GM19351 (cell line): ENCODE results near the gene ADGRA1.
"Not testable (repeated sequence)": the region's sequence is repeated elsewhere in the genome, so short reads cannot be mapped to it uniquely, and the experiment has no call there.

Experiments used
- ATAC-seq: cut with Tn5 transposase; IDR thresholded peaks from one replicate; pipeline ENCODE4 v1.9.1; 2021; ENCODE audit warnings: mild to moderate bottlenecking, moderate library complexity; ENCODE audit not compliant: unreplicated experiment

Gene ADGRA1

GRCh38 chr10:133141144-133141957 lies 53.6 kb downstream of the ADGRA1 start:
- no peak for ATAC-seq

- no peak for ATAC-seq
These were observed 54.2 kb downstream of the ADGRA1 start for GRCh38 chr10:133141958-133142340.

GRCh38 chr10:133142523-133143199 lies 54.9 kb downstream of the ADGRA1 start:
- no peak for ATAC-seq

GRCh38 chr10:133143200-133143533 lies 55.4 kb downstream of the ADGRA1 start:
- ATAC-seq: no peak

GRCh38 chr10:133143546-133143945 lies 55.8 kb downstream of the ADGRA1 start:
- ATAC-seq: no peak

- ATAC-seq: no peak
These were observed 57.0 kb downstream of the ADGRA1 start for GRCh38 chr10:133144771-133145170.

DNA sequence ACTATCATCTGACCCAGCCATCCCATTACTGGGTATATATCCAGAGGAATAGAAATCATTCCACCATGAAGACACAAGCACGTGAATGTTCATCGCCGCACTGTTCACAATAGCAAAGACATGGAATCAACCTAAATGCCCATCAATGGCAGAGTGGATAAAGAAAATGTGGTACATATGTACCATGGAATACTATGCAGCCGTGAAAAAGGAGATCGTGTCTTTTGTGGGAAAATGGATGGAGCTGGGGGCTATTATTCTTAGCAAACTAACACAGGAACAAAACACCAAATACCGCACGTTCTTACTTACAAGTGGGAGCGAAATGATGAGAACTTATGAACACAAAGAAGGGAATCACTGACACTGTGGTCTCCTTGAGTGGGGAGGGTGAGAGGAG lies 62.5 kb downstream of the ADGRA1 start:
- no peak for ATAC-seq

GRCh38 chr10:133150656-133151055 lies 62.9 kb downstream of the ADGRA1 start:
- no peak for ATAC-seq

DNA sequence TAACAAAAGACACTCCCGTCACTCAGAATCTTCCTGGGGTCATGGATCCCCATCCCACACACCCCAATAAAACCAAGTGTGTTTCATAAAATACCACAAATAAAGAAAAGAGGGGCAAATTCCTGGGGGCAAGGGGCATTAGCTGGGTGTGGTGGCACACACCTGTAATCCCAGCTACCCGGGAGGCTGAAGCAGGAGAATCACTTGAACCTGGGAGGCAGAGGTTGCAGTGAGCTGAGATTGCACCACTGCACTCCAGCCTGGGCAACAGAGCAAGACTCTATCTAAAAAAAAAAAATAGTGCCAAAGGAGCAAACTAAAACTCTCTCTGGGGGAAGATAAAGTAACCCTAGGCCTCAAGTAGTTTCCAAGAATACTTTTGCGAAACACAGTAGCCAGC lies 63.3 kb downstream of the ADGRA1 start:
- ATAC-seq: not testable (repeated sequence)

DNA sequence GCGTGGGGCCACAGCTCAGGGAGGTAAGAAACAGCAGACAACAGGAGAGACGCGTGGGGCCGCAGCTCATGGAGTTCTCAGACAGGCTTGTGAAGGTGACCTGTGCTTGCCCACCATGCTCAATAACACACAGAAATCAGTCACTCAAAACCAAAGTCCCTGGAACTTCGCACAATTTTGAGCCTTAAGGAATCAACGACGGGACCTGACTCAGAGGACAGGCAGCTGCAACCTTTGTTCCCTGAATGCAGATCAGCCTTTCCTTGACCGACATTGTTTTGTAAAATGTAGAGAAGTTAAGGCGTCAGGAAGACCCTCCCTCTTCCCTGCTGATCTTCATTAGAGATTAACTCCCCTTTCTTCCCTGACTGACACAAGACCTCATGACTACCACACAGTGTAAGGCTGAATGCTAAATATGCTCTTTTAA lies 63.8 kb downstream of the ADGRA1 start:
- ATAC-seq: no peak

- no peak for ATAC-seq
These were observed 66.7 kb downstream of the ADGRA1 start for GRCh38 chr10:133154411-133154810.

GRCh38 chr10:133154996-133155778 lies 67.5 kb downstream of the ADGRA1 start:
- no peak for ATAC-seq

GRCh38 chr10:133156674-133157579 lies 69.2 kb downstream of the ADGRA1 start:
- no peak for ATAC-seq

DNA sequence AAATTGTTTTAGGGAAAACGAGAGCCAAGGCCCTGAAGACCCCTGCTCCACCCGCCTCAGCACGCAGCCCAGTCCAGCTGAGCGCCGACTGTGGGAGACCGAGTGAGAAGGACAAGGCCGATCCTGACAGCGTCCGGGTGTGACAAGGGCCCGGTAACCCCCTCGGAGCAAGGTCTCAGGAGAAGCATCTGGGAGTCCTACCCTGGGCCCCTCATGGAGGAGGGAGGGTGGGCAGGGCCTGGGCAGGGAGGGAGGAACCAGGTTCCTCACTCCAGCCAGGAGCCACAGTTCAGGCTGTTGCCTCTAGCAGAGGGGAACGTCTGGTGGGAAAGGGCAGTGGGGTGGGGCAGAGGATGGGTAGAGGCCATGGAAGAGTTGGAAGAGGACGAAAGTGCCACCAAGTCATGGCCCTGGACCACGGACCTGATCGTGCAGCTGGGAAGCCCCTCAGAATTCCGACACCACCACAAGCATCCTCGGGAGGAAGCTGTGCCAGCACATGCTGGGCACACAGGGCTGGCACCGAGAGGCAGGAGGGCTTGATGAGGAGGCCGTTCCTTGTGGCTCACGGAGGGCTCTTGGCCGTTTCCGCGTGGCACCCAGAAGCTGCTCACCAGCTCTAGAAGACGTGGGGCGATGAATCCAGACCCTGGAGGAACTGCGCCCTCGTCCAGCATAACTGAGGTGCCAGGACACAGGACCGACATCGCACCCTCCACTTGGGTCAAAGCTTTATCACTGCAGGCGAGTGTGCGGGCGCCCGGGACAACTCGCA lies 70.1 kb downstream of the ADGRA1 start:
- no peak for ATAC-seq

DNA sequence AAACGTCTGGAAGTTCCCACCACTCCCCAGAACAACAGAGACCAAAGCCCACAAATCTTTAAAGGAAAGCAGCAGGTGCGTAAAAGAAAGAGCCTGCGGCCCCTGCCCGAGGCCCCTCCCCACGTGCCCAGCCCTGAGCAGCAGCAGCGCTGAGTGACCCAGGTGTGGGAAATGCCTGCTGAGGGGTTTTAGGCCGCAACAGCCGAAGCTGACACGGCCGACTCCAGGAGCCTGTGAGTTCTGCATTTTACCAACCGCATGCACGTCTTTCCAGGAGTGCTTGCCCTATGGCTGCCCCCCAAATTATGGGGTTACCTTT lies 70.7 kb downstream of the ADGRA1 start:
- no peak for ATAC-seq

GRCh38 chr10:133158756-133159610 lies 71.3 kb downstream of the ADGRA1 start:
- ATAC-seq: no peak

DNA sequence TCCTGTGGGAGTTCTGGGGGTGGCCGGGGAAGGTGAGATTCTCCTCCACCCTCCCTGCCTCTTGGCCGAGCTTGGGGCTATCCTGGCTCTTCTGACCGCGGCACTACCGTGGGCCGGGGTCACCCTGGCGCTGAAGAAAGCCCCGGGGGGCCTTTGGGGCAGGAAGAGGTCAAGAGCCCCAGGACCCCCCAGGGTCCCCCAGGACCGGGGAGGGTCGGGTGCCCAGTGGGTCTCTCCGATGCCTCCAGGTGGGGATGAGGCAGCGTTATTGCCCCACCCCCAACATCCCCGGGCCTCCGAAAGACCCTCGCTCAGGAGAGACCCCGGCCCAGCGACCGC lies 71.9 kb downstream of the ADGRA1 start:
- ATAC-seq: no peak

DNA sequence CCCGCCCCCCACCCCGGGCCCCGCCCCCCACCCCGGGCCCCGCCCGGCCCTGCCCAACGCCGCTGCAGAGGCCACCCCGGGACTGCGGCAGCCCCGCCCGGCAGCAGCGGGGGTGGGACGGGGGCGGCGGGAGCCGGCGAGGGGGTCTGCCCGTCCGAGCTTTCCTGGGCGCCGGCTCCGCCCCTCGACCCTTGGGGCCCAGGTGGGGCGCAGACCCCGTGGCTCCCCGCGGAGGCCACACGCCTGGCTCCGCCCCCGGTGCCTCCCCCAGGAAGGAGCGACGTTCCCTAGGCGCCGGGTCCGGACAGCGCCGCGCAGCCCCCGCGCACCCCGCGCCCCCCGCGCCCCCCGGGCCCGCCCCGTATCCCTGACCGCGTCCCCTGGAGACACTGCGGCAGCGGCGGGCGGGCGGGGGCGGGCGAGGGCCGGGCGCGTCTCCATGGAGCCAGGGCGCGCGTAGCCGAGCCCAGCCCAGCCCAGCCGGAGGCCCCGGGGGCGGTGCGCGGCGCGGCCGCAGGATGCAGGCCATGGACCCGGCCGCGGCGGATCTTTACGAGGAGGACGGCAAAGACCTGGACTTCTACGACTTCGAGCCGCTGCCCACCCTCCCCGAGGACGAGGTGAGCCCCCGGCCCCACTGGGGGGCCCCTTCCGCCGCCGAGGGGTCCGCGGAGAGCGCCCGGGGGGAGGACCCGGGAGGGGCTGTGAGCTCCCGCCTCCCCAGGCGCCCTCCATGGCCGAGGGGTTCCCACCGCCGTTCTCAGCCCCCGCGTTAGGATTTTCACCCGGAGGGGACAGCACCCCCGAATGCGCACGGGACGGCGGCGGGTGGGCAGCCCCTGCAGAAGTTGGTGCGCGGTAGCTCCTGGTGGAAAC lies 72.5 kb downstream of the ADGRA1 start, which contains the start of gene KNDC1:
Gene KNDC1, plus strand, starts transcription at position 270 of the 876 bp plus-strand sequence. Its CDS starts 249 bp downstream, at position 519.
- ATAC-seq: no peak
